ENCODE data around the gene VAMP5. TPM values are rescaled to one million over a fixed set of nuclear protein-coding genes. Genes with fewer than 3 reads are reported as not detected.

VAMP5 gene
- total and polyA plus RNA-seq, 2 experiments from 2014 or later = 0.87 to 7.8 TPM

GRCh38 chr2:85564144-85564563, 20.1 kb upstream of the VAMP5 start:
- Histone ChIP-seq H4K20me1 (replicated peaks; ENCODE audit: insufficient read depth) (no peaks in the 10 kb centered on the region), H3F3A (replicated peaks; ENCODE audit: low read depth) (no peaks in the 10 kb centered on the region; the same call in none of the 2 replicates), H3K4me3 (no peak overlapping the region), H3K9me2 (ENCODE audit: insufficient read depth) (no peaks in the 10 kb centered on the region), H3K79me2 (replicated peaks; ENCODE audit: insufficient read depth) (peaks cover 17% of the 10 kb centered on the region), H3K4me1 (ENCODE audit: insufficient read depth) (peaks cover 8% of the 10 kb centered on the region; the same call in 1 of the 2 replicates), H3K36me3 (ENCODE audit: insufficient read depth) (peaks cover 2% of the 10 kb centered on the region; the same call in 1 of the 2 replicates), H3K27ac (ENCODE audit: low read depth) (no peak overlapping the region), H3K4me2 (no peak overlapping the region), H2AFZ (no peak overlapping the region), H3K27me3 (ENCODE audit: insufficient read depth) (peaks cover 9% of the 10 kb centered on the region; the same call in 1 of the 2 replicates)
- Mint-ChIP-seq H3K36me3 (ENCODE audit: low read depth) (no peaks in the 10 kb centered on the region), H3K9me3 (no peaks in the 10 kb centered on the region; the same call in 2 of the 3 replicates), H3K4me3 (no peak overlapping the region), H3K27ac (no peak overlapping the region), H3K27me3 (ENCODE audit: insufficient read depth, low read depth, poor library complexity) (peaks cover 1% of the 10 kb centered on the region), H3K4me1 (peaks cover 7% of the 10 kb centered on the region; the same call in 2 of the 3 replicates)
- no peak for DNase-seq (ENCODE audit: low spot score)
- ATAC-seq = no peak
- no peak for TF ChIP-seq ZNF331 (CRISPR knock-in tag; IDR thresholded peaks at IDR 0.05; ENCODE audit: low read depth)
- TF ChIP-seq EZH2 (IDR thresholded peaks at IDR 0.05; ENCODE audit: low read depth, unreplicated experiment) = no peak
- TF ChIP-seq CREB1 (CRISPR knock-in tag; IDR thresholded peaks at IDR 0.05; ENCODE audit: low read depth) = no peak
- TF ChIP-seq, protein P1, sequence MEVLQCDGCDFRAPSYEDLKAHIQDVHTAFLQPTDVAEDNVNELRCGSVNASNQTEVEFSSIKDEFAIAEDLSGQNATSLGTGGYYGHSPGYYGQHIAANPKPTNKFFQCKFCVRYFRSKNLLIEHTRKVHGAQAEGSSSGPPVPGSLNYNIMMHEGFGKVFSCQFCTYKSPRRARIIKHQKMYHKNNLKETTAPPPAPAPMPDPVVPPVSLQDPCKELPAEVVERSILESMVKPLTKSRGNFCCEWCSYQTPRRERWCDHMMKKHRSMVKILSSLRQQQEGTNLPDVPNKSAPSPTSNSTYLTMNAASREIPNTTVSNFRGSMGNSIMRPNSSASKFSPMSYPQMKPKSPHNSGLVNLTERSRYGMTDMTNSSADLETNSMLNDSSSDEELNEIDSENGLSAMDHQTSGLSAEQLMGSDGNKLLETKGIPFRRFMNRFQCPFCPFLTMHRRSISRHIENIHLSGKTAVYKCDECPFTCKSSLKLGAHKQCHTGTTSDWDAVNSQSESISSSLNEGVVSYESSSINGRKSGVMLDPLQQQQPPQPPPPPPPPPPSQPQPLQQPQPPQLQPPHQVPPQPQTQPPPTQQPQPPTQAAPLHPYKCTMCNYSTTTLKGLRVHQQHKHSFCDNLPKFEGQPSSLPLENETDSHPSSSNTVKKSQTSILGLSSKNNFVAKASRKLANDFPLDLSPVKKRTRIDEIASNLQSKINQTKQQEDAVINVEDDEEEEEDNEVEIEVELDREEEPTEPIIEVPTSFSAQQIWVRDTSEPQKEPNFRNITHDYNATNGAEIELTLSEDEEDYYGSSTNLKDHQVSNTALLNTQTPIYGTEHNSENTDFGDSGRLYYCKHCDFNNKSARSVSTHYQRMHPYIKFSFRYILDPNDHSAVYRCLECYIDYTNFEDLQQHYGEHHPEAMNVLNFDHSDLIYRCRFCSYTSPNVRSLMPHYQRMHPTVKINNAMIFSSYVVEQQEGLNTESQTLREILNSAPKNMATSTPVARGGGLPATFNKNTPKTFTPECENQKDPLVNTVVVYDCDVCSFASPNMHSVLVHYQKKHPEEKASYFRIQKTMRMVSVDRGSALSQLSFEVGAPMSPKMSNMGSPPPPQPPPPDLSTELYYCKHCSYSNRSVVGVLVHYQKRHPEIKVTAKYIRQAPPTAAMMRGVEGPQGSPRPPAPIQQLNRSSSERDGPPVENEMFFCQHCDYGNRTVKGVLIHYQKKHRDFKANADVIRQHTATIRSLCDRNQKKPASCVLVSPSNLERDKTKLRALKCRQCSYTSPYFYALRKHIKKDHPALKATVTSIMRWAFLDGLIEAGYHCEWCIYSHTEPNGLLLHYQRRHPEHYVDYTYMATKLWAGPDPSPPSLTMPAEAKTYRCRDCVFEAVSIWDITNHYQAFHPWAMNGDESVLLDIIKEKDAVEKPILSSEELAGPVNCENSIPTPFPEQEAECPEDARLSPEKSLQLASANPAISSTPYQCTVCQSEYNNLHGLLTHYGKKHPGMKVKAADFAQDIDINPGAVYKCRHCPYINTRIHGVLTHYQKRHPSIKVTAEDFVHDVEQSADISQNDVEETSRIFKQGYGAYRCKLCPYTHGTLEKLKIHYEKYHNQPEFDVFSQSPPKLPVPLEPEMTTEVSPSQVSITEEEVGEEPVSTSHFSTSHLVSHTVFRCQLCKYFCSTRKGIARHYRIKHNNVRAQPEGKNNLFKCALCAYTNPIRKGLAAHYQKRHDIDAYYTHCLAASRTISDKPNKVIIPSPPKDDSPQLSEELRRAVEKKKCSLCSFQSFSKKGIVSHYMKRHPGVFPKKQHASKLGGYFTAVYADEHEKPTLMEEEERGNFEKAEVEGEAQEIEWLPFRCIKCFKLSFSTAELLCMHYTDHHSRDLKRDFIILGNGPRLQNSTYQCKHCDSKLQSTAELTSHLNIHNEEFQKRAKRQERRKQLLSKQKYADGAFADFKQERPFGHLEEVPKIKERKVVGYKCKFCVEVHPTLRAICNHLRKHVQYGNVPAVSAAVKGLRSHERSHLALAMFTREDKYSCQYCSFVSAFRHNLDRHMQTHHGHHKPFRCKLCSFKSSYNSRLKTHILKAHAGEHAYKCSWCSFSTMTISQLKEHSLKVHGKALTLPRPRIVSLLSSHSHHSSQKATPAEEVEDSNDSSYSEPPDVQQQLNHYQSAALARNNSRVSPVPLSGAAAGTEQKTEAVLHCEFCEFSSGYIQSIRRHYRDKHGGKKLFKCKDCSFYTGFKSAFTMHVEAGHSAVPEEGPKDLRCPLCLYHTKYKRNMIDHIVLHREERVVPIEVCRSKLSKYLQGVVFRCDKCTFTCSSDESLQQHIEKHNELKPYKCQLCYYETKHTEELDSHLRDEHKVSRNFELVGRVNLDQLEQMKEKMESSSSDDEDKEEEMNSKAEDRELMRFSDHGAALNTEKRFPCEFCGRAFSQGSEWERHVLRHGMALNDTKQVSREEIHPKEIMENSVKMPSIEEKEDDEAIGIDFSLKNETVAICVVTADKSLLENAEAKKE (CRISPR knock-in tag; IDR thresholded peaks at IDR 0.05) = no peak
- no peak for TF ChIP-seq EZH2phosphoT487 (IDR thresholded peaks at IDR 0.05; ENCODE audit: unreplicated experiment)
- TF ChIP-seq NANOG (IDR thresholded peaks at IDR 0.05; ENCODE audit: borderline replicate concordance) = no peak
- TF ChIP-seq, protein P2, sequence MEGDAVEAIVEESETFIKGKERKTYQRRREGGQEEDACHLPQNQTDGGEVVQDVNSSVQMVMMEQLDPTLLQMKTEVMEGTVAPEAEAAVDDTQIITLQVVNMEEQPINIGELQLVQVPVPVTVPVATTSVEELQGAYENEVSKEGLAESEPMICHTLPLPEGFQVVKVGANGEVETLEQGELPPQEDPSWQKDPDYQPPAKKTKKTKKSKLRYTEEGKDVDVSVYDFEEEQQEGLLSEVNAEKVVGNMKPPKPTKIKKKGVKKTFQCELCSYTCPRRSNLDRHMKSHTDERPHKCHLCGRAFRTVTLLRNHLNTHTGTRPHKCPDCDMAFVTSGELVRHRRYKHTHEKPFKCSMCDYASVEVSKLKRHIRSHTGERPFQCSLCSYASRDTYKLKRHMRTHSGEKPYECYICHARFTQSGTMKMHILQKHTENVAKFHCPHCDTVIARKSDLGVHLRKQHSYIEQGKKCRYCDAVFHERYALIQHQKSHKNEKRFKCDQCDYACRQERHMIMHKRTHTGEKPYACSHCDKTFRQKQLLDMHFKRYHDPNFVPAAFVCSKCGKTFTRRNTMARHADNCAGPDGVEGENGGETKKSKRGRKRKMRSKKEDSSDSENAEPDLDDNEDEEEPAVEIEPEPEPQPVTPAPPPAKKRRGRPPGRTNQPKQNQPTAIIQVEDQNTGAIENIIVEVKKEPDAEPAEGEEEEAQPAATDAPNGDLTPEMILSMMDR (conservative IDR thresholded peaks at IDR 0.05; ENCODE audit: low read depth in 2 of 2) = no peak
- TF ChIP-seq, protein P3, sequence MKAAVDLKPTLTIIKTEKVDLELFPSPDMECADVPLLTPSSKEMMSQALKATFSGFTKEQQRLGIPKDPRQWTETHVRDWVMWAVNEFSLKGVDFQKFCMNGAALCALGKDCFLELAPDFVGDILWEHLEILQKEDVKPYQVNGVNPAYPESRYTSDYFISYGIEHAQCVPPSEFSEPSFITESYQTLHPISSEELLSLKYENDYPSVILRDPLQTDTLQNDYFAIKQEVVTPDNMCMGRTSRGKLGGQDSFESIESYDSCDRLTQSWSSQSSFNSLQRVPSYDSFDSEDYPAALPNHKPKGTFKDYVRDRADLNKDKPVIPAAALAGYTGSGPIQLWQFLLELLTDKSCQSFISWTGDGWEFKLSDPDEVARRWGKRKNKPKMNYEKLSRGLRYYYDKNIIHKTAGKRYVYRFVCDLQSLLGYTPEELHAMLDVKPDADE (IDR thresholded peaks at IDR 0.05) = no peak
- no peak for TF ChIP-seq ZNF114 (CRISPR knock-in tag; IDR thresholded peaks at IDR 0.05)
- no peak for TF ChIP-seq STAT1 (IDR thresholded peaks at IDR 0.05; ENCODE audit: unreplicated experiment)
- no peak for TF ChIP-seq POLR2AphosphoS5 (IDR thresholded peaks at IDR 0.05; ENCODE audit: low read depth)
- TF ChIP-seq JUNB (IDR thresholded peaks at IDR 0.05; ENCODE audit: unreplicated experiment) = no peak
- no peak for TF ChIP-seq REST (IDR thresholded peaks at IDR 0.05; ENCODE audit: unreplicated experiment)

Data from GM23338 (cell line).